HEK293T (cell line): Measurements from ENCODE around the gene FAM200B.

Experiments used
- CTCF ChIA-PET: fragments of 350-600 bp; formaldehyde crosslinking; extraction: SDS; loops from one replicate; lab custom pipeline; 2021; ENCODE audit warnings: antibody characterized with exemption, inconsistent platforms; lab: Yijun Ruan, JAX
- POLR2A ChIA-PET: fragments of 350-600 bp; formaldehyde crosslinking; extraction: SDS; loops from one replicate; lab custom pipeline; 2020; ENCODE audit warnings: antibody characterized with exemption, inconsistent platforms; lab: Yijun Ruan, JAX
- DNase-seq: peaks from one replicate; pipeline ENCODE4 v3.0.0; 2012; ENCODE audit warnings: mixed read lengths; ENCODE audit errors: extremely low spot score
- ARNT ChIP-seq: fragments of 450-650 bp; IDR thresholded peaks from 2 replicates; pipeline ENCODE4 v1.6.1; 2017; ENCODE audit warnings: mild to moderate bottlenecking
- BHLHE40 ChIP-seq: fragments of 450-650 bp; IDR thresholded peaks from 2 replicates; pipeline ENCODE4 v1.6.1; 2016; ENCODE audit warnings: mild to moderate bottlenecking, moderate library complexity, borderline replicate concordance
- CTBP1 ChIP-seq: fragments of 450-650 bp; IDR thresholded peaks from 2 replicates; pipeline ENCODE4 v1.6.1; 2016; ENCODE audit warnings: borderline replicate concordance
- ELF4 ChIP-seq: fragments of 450-650 bp; IDR thresholded peaks from 2 replicates; pipeline ENCODE4 v1.6.1; 2017; ENCODE audit warnings: antibody characterized with exemption
- FOXA1 ChIP-seq: fragments of 450-650 bp; IDR thresholded peaks from 2 replicates; pipeline ENCODE4 v1.6.1; 2016; ENCODE audit warnings: mild to moderate bottlenecking
- FOXK2 ChIP-seq: fragments of 450-650 bp; IDR thresholded peaks from 2 replicates; pipeline ENCODE4 v1.6.1; 2016; ENCODE audit warnings: mild to moderate bottlenecking
- FOXM1 ChIP-seq: fragments of 450-650 bp; IDR thresholded peaks from 2 replicates; pipeline ENCODE4 v1.6.1; 2017; ENCODE audit warnings: mild to moderate bottlenecking, borderline replicate concordance
- HDGF ChIP-seq: fragments of 450-650 bp; IDR thresholded peaks from 2 replicates; pipeline ENCODE4 v1.6.1; 2017; ENCODE audit warnings: antibody characterized with exemption, borderline replicate concordance
- L3MBTL2 ChIP-seq: fragments of 450-650 bp; conservative IDR thresholded peaks from 2 replicates; pipeline ENCODE4 v1.6.1; 2016; ENCODE audit warnings: mild to moderate bottlenecking
- LEF1 ChIP-seq: fragments of 450-650 bp; IDR thresholded peaks from 2 replicates; pipeline ENCODE4 v1.6.1; 2017; ENCODE audit warnings: mild to moderate bottlenecking, borderline replicate concordance
- NFRKB ChIP-seq: fragments of 450-650 bp; IDR thresholded peaks from 2 replicates; pipeline ENCODE4 v1.6.1; 2016; ENCODE audit warnings: mild to moderate bottlenecking, moderate library complexity
- PKNOX1 ChIP-seq: fragments of 450-650 bp; IDR thresholded peaks from 2 replicates; pipeline ENCODE4 v1.6.1; 2016
- SP1 ChIP-seq: fragments of 450-650 bp; IDR thresholded peaks from 2 replicates; pipeline ENCODE4 v1.6.1; 2017
- SUZ12 ChIP-seq: fragments of 450-650 bp; IDR thresholded peaks from 2 replicates; pipeline ENCODE4 v1.6.1; 2016; ENCODE audit warnings: mild to moderate bottlenecking
- TARDBP ChIP-seq: fragments of 450-650 bp; IDR thresholded peaks from 2 replicates; pipeline ENCODE4 v1.6.1; 2016
- ZNF384 ChIP-seq: fragments of 450-650 bp; IDR thresholded peaks from 2 replicates; pipeline ENCODE4 v1.6.1; 2016

FAM200B gene

GRCh38 chr4:15658781-15659180 is 22.8 kb upstream of the FAM200B start:
- DNase-seq = no peak
- TF ChIP-seq L3MBTL2 (no peak), TARDBP (no peak), SUZ12 (no peak), ARNT (no peak), FOXA1 (no peak), FOXM1 (no peak), HDGF (no peak), PKNOX1 (no peak), BHLHE40 (no peak), CTBP1 (no peak), FOXK2 (no peak), LEF1 (no peak), SP1 (no peak)
- CTCF ChIA-PET = interaction anchor here (0.5 kb wide), 1 partner anchor 49 kb away, joined by 3 read pairs; no protein-coding TSS in a partner anchor
- POLR2A ChIA-PET = interaction anchor here (1.4 kb wide), 1 partner anchor 23 kb away, joined by 5 read pairs; the partner anchor contains the start of gene FAM200B

GRCh38 chr4:15659768-15660570 is 21.7 kb upstream of the FAM200B start:
- TF ChIP-seq ARNT (no peak), LEF1 (no peak), ZNF384 (no peak), FOXA1 (no peak), HDGF (no peak), SP1 (no peak), FOXM1 (no peak), CTBP1 (no peak), L3MBTL2 (no peak), BHLHE40 (no peak), ELF4 (no peak), SUZ12 (no peak), NFRKB (no peak), PKNOX1 (no peak), FOXK2 (no peak), TARDBP (no peak)
- no peak for DNase-seq
- ChIA-PET CTCF (interaction anchor here (0.7 kb wide), 1 partner anchor 18 kb away, joined by 3 read pairs; no protein-coding TSS in a partner anchor), POLR2A (interaction anchor here (1.4 kb wide), 1 partner anchor 22 kb away, joined by 5 read pairs; the partner anchor contains the start of gene FAM200B)

DNA sequence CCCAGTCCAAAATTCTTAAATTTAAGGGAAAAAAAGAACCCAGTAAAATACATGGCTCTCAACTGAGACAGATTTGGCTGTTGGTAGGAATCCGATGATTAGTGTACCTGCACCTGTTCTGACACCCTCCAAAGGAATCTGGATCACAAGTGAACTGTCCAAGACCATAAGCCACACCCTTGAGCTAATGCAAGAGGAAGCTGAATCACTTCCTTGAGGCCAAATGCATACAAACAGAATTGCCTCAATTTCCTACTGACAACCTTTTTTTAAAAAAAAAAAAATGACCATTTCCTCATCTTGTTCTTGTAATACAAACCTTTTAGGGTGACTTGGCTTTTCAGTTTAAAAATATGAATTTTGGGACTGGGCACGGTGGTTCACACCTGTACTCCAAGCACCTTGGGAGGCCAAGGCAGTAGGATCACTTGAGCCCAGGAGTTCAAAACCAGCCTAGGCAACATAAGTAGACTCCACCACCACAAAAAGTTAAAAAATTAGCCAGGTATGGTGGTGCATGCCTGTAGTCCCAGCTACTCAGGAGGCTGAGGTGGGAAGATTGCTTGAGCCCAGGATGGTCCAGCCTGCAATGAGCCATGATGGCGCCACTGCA is 15.8 kb upstream of the FAM200B start:
- no peak for DNase-seq
- ChIA-PET POLR2A (no interaction called here), CTCF (no interaction called here)
- TF ChIP-seq LEF1 (no peak), FOXK2 (no peak)

GRCh38 chr4:15667006-15667405 is 14.6 kb upstream of the FAM200B start:
- TF ChIP-seq FOXA1 = no peak
- TF ChIP-seq TARDBP = no peak
- TF ChIP-seq ARNT = no peak
- no peak for TF ChIP-seq ELF4
- TF ChIP-seq SP1 = no peak
- no peak for TF ChIP-seq PKNOX1
- no peak for TF ChIP-seq LEF1
- TF ChIP-seq ZNF384 = no peak
- no peak for TF ChIP-seq CTBP1
- CTCF ChIA-PET = no interaction called here
- POLR2A ChIA-PET = no interaction called here
- DNase-seq = no peak

DNA sequence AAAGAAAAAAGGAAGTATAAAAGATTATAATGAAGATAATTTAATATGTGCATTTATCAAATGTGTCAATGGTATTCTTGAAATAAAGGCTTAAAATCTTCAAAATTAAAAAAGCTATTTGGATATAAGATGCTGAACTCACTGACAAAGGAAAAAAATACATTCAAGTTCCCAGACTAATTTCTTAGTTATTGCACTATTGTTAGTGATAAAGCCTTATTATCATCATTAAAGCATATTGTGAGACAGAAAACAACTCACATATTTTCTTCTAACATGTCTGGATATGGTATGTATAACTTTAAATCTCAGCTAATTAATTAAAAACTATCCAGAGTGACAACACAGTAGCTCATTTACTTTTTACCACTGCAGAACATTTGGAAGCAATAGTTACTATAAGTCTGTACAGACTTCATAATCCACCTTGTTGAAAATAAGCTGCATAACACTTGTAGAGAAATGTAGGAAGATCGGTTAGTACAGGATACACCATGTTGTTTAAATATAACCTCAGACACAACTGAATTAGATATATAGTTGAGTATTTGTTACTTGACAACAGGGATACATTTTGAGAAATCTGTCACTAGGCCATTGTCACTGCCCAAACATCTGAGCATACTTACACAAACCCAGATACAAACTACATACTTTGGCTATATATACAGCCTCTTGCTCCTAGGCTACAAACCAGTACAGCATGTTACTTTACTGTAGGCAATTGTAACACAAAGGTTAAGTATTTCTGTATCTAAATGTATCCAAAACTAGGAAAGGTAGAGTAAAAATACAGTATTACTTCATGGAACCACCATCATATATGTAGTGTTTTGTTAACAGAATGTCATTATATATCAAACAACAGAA is 12.8 kb upstream of the FAM200B start:
- ChIA-PET POLR2A (no interaction called here), CTCF (no interaction called here)
- DNase-seq = no peak
- TF ChIP-seq SP1 = no peak
- TF ChIP-seq SUZ12 = no peak
- no peak for TF ChIP-seq L3MBTL2
- TF ChIP-seq ELF4 = no peak
- TF ChIP-seq FOXA1 = no peak
- TF ChIP-seq CTBP1 = no peak
- TF ChIP-seq BHLHE40 = no peak
- TF ChIP-seq ARNT = no peak
- TF ChIP-seq PKNOX1 = no peak
- no peak for TF ChIP-seq HDGF
- no peak for TF ChIP-seq FOXK2
- TF ChIP-seq FOXM1 = no peak
- TF ChIP-seq NFRKB = no peak
- no peak for TF ChIP-seq LEF1
- no peak for TF ChIP-seq TARDBP
- TF ChIP-seq ZNF384 = no peak
